GM12865 (cell line): ENCODE results near the gene LAMA2.

ENCODE experiments used
- DNase-seq: peaks from one replicate; pipeline ENCODE4 v3.0.0; 2010; ENCODE audit warnings: low read depth
- H3K4me3 ChIP-seq: 2 replicates; pipeline ENCODE4 v1.5.1; 2011; ENCODE audit warnings: mild to moderate bottlenecking, low read depth, low read length, control low read depth
- TF ChIP-seq, protein P1 (sequence below): IDR thresholded peaks from 2 replicates; pipeline ENCODE4 v1.5.1; 2011; ENCODE audit warnings: low read length, control low read depth, low read depth, inconsistent platforms; ENCODE audit not compliant: insufficient read depth; ENCODE audit errors: missing control alignments

LAMA2 gene

DNA sequence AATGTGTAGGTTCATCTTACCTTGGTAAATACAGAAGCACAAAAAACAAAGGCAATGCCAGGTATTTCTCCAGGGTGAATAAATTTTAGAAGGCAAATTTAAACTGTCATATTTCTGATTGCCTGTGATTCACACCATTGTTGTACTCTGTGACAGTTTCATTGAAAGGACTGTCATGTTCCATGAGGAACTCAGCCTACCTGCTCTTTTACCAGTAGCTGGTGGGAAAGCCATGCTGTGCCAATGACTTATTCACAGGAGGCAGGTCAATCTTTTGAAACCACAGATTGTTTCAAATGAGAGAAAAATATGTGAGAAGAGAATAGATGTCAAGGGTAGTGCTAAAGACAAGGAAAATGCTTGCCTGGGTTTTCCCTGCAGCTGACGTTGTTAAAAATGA, 206.4 kb downstream of the LAMA2 start:
- H3K4me3 ChIP-seq: no peak overlapping the region
- TF ChIP-seq, protein P1, sequence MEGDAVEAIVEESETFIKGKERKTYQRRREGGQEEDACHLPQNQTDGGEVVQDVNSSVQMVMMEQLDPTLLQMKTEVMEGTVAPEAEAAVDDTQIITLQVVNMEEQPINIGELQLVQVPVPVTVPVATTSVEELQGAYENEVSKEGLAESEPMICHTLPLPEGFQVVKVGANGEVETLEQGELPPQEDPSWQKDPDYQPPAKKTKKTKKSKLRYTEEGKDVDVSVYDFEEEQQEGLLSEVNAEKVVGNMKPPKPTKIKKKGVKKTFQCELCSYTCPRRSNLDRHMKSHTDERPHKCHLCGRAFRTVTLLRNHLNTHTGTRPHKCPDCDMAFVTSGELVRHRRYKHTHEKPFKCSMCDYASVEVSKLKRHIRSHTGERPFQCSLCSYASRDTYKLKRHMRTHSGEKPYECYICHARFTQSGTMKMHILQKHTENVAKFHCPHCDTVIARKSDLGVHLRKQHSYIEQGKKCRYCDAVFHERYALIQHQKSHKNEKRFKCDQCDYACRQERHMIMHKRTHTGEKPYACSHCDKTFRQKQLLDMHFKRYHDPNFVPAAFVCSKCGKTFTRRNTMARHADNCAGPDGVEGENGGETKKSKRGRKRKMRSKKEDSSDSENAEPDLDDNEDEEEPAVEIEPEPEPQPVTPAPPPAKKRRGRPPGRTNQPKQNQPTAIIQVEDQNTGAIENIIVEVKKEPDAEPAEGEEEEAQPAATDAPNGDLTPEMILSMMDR: no peak
- no peak for DNase-seq

DNA sequence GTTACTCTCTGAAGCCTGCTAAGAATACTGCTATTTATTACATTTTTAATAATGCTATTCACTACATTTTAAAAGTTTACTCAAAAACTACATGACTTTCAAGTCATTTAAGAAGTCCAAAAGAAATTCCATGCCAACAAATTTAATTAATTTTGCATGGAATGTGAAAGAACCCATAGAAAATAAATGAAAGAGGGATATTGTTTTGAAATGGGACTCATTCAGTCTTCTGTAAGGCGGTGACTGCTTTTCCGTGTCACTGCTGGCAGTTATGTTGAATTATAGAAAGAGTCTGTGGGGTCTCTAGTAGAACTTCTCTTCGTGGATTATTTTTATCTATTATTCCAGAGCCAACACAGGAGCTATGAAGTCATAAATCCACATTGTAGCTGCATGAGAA, 211.2 kb downstream of the LAMA2 start:
- H3K4me3 ChIP-seq: no peak overlapping the region
- DNase-seq: no peak
- TF ChIP-seq, protein P1: no peak

DNA sequence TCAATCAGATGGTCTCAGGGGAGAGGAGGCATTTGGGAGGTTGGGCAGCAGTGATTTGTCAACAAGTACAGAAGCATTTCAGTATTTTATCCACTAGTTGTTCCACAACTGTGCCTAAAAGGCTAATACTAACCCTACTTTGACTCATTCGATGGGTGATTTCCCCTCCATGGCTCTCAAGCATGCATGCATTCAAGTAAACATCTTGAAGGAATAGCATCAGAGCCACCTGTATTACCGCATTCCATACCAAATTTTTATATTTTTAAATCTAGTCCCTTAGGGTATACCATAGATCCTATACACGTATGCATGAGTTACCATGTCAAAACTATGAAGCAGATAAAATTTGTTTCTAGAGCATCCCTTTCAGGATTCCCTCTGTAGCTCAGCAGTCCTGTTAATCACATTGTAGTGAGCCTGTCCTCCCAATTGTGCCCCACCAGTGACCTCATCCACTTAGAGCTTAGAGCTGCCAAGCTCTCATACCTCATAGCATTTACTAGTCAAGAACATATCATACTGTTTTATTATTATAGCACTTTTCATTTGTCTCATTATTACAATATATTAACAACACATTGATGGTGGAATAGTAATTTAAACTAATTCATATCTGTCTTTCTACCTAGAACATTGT, 213.8 kb downstream of the LAMA2 start:
- DNase-seq: no peak
- H3K4me3 ChIP-seq: no peak overlapping the region
- TF ChIP-seq, protein P1: no peak

DNA sequence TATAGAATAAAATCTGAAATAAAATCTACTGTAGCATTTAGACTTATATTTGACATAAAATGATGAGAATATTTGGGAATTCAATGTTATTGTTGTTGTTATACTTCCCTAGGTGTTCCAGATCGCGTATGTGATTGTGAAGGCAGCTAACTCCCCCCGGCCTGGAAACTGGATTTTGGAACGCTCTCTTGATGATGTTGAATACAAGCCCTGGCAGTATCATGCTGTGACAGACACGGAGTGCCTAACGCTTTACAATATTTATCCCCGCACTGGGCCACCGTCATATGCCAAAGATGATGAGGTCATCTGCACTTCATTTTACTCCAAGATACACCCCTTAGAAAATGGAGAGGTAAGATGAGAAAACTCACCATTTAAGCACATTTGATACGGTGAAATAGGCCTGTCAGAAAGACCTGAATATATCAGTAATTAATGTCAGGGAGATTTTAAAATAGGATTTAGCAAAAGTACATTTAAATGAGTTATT, 215.2 kb downstream of the LAMA2 start:
- no peak for DNase-seq
- TF ChIP-seq, protein P1: no peak
- H3K4me3 ChIP-seq: no peak overlapping the region

DNA sequence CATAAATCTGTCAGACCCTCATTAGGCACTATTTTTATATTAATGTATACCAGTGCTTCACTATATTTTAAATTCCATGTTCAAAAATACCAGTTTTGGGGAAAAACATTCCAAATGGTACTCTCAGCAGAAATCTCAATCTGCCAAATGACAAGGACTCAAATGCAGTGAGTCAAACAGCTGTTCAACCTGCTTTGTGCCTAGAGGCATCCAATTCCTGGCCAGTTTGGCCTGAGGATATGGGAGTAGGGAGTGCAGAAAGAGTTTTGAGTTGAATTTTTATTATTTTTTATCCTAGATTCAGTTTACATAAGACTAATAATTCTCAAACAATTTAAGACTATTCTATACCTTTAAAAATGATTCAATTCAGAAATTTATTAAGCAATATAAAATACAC, 216.8 kb downstream of the LAMA2 start:
- no peak for DNase-seq
- H3K4me3 ChIP-seq: no peak overlapping the region
- TF ChIP-seq, protein P1: no peak

DNA sequence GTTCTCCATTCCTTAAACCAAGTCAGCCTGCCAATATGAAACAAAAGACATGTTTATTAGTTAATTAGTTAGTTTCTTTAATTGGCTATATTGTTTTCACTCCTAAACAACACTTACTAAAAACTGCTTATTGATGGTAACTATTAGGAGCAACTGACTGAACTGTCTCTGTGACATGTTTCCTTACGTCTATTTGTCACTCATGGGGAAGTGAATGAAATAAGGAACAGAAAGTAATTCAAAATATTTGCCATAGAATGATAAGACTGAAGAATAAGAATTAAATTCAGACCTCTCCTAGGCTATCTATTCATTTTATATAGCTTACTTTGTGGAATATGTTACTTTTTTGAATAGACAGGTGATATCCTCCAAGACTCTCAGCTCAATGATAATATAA, 217.2 kb downstream of the LAMA2 start:
- DNase-seq: no peak
- TF ChIP-seq, protein P1: no peak
- no peak overlapping the region for H3K4me3 ChIP-seq

DNA sequence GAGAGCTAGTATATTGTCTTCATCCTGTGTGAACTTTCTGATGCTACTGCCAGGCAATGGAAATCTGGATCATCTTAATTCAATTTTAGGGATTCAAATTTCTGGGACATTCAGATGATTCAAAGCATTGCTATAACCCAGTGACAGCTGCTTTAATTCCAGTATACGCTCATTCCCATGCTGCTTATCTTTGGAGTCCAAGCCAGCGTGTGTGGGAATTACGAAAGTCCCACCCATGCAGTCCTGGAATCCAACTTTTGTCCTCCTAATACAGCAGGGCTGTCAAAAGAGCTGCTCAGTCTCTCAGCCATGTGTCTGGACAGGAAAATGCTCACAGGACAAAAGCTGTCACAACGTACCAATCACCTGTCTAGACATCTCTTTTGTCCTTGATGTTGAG, 219.8 kb downstream of the LAMA2 start:
- no peak for DNase-seq
- H3K4me3 ChIP-seq: no peak overlapping the region
- TF ChIP-seq, protein P1: no peak
